Measurements from ENCODE around the gene FILIP1L. TPM values are rescaled to one million over a fixed set of nuclear protein-coding genes. Genes with fewer than 3 reads are reported as not detected.

FILIP1L gene
- total RNA-seq, 1 experiment from 2014 or later: 4.3 TPM

- POLR2A ChIA-PET (ENCODE audit: low non-redundant PET): no interaction called here
- no peak for DNase-seq (ENCODE audit: low spot score)
- Histone ChIP-seq H3K4me1 (ENCODE audit: insufficient read depth, low read length, poor library complexity, severe bottlenecking) (peaks cover 12% of the 10 kb centered on the region), H3K27me3 (replicated peaks; ENCODE audit: insufficient read depth, low read depth, low read length, poor library complexity) (no peaks in the 10 kb centered on the region), H3K4me3 (ENCODE audit: low read depth, low read length, poor library complexity, severe bottlenecking) (no peak overlapping the region), H3K36me3 (ENCODE audit: insufficient read depth, low read length, poor library complexity, severe bottlenecking) (no peaks in the 10 kb centered on the region), H3K27ac (ENCODE audit: low read depth, low read length, poor library complexity, severe bottlenecking) (no peak overlapping the region), H3K9me3 (ENCODE audit: low read depth, low read length, poor library complexity, severe bottlenecking) (no peaks in the 10 kb centered on the region)
- CTCF ChIA-PET: no interaction called here
- TF ChIP-seq EZH2 (IDR thresholded peaks at IDR 0.05; ENCODE audit: borderline replicate concordance, low read depth, low read length, poor library complexity, severe bottlenecking): no peak
- no peak for TF ChIP-seq CTCF (conservative IDR thresholded peaks at IDR 0.05; ENCODE audit: low read depth, low read length)
- intact Hi-C loops (cut with micrococcal nuclease; ENCODE audit: unreplicated experiment): no loop called here
- no TSS peak for BruUV-seq (replicated peaks)
These were observed 236.3 kb downstream of the FILIP1L start for GRCh38 chr3:99878005-99878404.

- H3K27me3 ChIP-seq (replicated peaks; ENCODE audit: insufficient read depth, low read depth, low read length, poor library complexity): no peaks in the 10 kb centered on the region
- ChIA-PET POLR2A (ENCODE audit: low non-redundant PET) (no interaction called here), CTCF (interaction anchor here (0.7 kb wide), 1 partner anchor 191 kb away, joined by 4 read pairs; no protein-coding TSS in a partner anchor)
- DNase-seq (ENCODE audit: low spot score): no peak
- intact Hi-C loops (cut with micrococcal nuclease; ENCODE audit: unreplicated experiment): no loop called here
- no peak overlapping the region for H3K27ac ChIP-seq (ENCODE audit: low read depth, low read length, poor library complexity, severe bottlenecking)
- no peaks in the 10 kb centered on the region for H3K9me3 ChIP-seq (ENCODE audit: low read depth, low read length, poor library complexity, severe bottlenecking)
- peaks cover 12% of the 10 kb centered on the region for H3K4me1 ChIP-seq (ENCODE audit: insufficient read depth, low read length, poor library complexity, severe bottlenecking)
- H3K36me3 ChIP-seq (ENCODE audit: insufficient read depth, low read length, poor library complexity, severe bottlenecking): no peaks in the 10 kb centered on the region
- no peak overlapping the region for H3K4me3 ChIP-seq (ENCODE audit: low read depth, low read length, poor library complexity, severe bottlenecking)
- TF ChIP-seq EZH2 (IDR thresholded peaks at IDR 0.05; ENCODE audit: borderline replicate concordance, low read depth, low read length, poor library complexity, severe bottlenecking) (no peak), CTCF (conservative IDR thresholded peaks at IDR 0.05; ENCODE audit: low read depth, low read length) (no peak)
- BruUV-seq (replicated peaks): no TSS peak
These were observed 237.2 kb downstream of the FILIP1L start for GRCh38 chr3:99877031-99877579.

GRCh38 chr3:99875929-99876841 is 238.1 kb downstream of the FILIP1L start:
- Histone ChIP-seq H3K4me1 (ENCODE audit: insufficient read depth, low read length, poor library complexity, severe bottlenecking) (peaks cover 12% of the 10 kb centered on the region), H3K27me3 (replicated peaks; ENCODE audit: insufficient read depth, low read depth, low read length, poor library complexity) (no peaks in the 10 kb centered on the region), H3K4me3 (ENCODE audit: low read depth, low read length, poor library complexity, severe bottlenecking) (peak overlapping the region; percentile 62), H3K36me3 (ENCODE audit: insufficient read depth, low read length, poor library complexity, severe bottlenecking) (no peaks in the 10 kb centered on the region), H3K27ac (ENCODE audit: low read depth, low read length, poor library complexity, severe bottlenecking) (peak overlapping the region; percentile 62), H3K9me3 (ENCODE audit: low read depth, low read length, poor library complexity, severe bottlenecking) (no peaks in the 10 kb centered on the region)
- TF ChIP-seq EZH2 (IDR thresholded peaks at IDR 0.05; ENCODE audit: borderline replicate concordance, low read depth, low read length, poor library complexity, severe bottlenecking) (no peak), CTCF (conservative IDR thresholded peaks at IDR 0.05; ENCODE audit: low read depth, low read length) (no peak)
- intact Hi-C loops (cut with micrococcal nuclease; ENCODE audit: unreplicated experiment): no loop called here
- BruUV-seq (replicated peaks): TSS peak; percentile 89
- DNase-seq (ENCODE audit: low spot score): peak; percentile 88
- CTCF ChIA-PET: interaction anchor here (0.6 to 0.7 kb wide), 3 partner anchors 44 to 192 kb away, joined by 4 read pairs; no protein-coding TSS in a partner anchor
- POLR2A ChIA-PET (ENCODE audit: low non-redundant PET): no interaction called here
